CD14-positive monocyte (primary cell): ENCODE results near the gene FAM131A. TPM values are rescaled to one million over a fixed set of nuclear protein-coding genes. Genes with fewer than 3 reads are reported as not detected.

Experiments used
- DNase-seq, 3 donors: peaks; one replicate each; pipeline ENCODE4 v3.0.0-alpha.2; 2011 to 2022
- H2AFZ ChIP-seq: 2 replicates; pipeline ENCODE4 v1.6.0; 2012; ENCODE audit warnings: mild to moderate bottlenecking, low read depth, low read length, inconsistent platforms; ENCODE audit not compliant: insufficient read depth, poor library complexity, severe bottlenecking
- H3K27ac ChIP-seq, 2 donors: 1 replicate in 1 of 2; 2 replicates in 1 of 2; pipeline ENCODE4 v1.5.1; 2012 to 2013; ENCODE audit warnings: low read length in 2 of 2, control low read depth in 1 of 2, inconsistent platforms in 1 of 2, low read depth in 1 of 2, mild to moderate bottlenecking in 1 of 2
- H3K27me3 ChIP-seq, 2 donors: one replicate each; pipeline versions ENCODE4 v1.6.0 to v1.6.1; 2011 to 2013; ENCODE audit warnings: low read length in 2 of 2; ENCODE audit not compliant: control insufficient read depth in 2 of 2, insufficient read depth in 2 of 2
- H3K36me3 ChIP-seq, 2 donors: replicated peaks in 1 of 2; 1 replicate in 1 of 2; 2 replicates in 1 of 2; pipeline versions ENCODE4 v1.5.1 to v1.6.1; 2012 to 2013; ENCODE audit warnings: low read length in 2 of 2, control low read depth in 1 of 2, inconsistent platforms in 1 of 2, mild to moderate bottlenecking in 1 of 2; ENCODE audit not compliant: insufficient read depth in 2 of 2, control insufficient read depth in 1 of 2
- H3K4me1 ChIP-seq, 2 donors: 1 replicate in 1 of 2; 2 replicates in 1 of 2; pipeline versions ENCODE4 v1.5.1 to v1.6.1; 2012 to 2013; ENCODE audit warnings: low read length in 2 of 2, control low read depth in 1 of 2, inconsistent platforms in 1 of 2, mild to moderate bottlenecking in 1 of 2, moderate library complexity in 1 of 2; ENCODE audit not compliant: insufficient read depth in 2 of 2, control insufficient read depth in 1 of 2
- H3K4me2 ChIP-seq: replicated peaks from 2 replicates; pipeline ENCODE3; 2012; ENCODE audit warnings: low read length, moderate library complexity, mild to moderate bottlenecking; ENCODE audit not compliant: poor library complexity, severe bottlenecking; ENCODE audit errors: extremely low read depth
- H3K4me3 ChIP-seq, 3 experiments: fragments of 200-600 bp in 1 of 3; sonication (generic) in 1 of 3; replicated peaks in 1 of 3; 1 replicate in 2 of 3; 2 replicates in 1 of 3; pipeline ENCODE4 v1.5.1; 2011 to 2013; ENCODE audit warnings: low read length in 3 of 3, mild to moderate bottlenecking in 3 of 3, control low read depth in 2 of 3, low read depth in 2 of 3, inconsistent platforms in 1 of 3, moderate library complexity in 1 of 3
- H3K79me2 ChIP-seq: 2 replicates; pipeline ENCODE4 v1.6.0; 2012; ENCODE audit warnings: mild to moderate bottlenecking, control low read depth, inconsistent platforms, low read length, moderate library complexity; ENCODE audit not compliant: insufficient read depth
- H3K9ac ChIP-seq: 2 replicates; pipeline ENCODE4 v1.6.0; 2017; ENCODE audit warnings: low read length, mild to moderate bottlenecking; ENCODE audit not compliant: insufficient read depth, poor library complexity, severe bottlenecking
- H3K9me3 ChIP-seq, 2 donors: replicated peaks in 1 of 2; 1 replicate in 1 of 2; 2 replicates in 1 of 2; pipeline versions ENCODE4 v1.5.1 to v1.6.1; 2012 to 2013; ENCODE audit warnings: low read length in 2 of 2, control low read depth in 1 of 2; ENCODE audit not compliant: control insufficient read depth in 1 of 2, insufficient read depth in 1 of 2
- H4K20me1 ChIP-seq: 2 replicates; pipeline ENCODE4 v1.6.0; 2012; ENCODE audit warnings: mild to moderate bottlenecking, low read length, control low read depth, moderate library complexity; ENCODE audit not compliant: insufficient read depth
- H3K27ac Mint-ChIP-seq, 7 donors: one replicate each; pipeline ENCODE4 v1.8.0; 2020; ENCODE audit warnings: mild to moderate bottlenecking in 7 of 7, mixed read lengths in 7 of 7, moderate library complexity in 6 of 7, inconsistent platforms in 2 of 7
- H3K27me3 Mint-ChIP-seq, 3 donors: one replicate each; pipeline ENCODE4 v1.8.0; 2021 to 2022; ENCODE audit warnings: low read depth in 3 of 3, mild to moderate bottlenecking in 3 of 3, mixed read lengths in 3 of 3, moderate library complexity in 3 of 3, inconsistent platforms in 1 of 3
- H3K36me3 Mint-ChIP-seq, 2 donors: one replicate each; pipeline ENCODE4 v1.8.0; 2020; ENCODE audit warnings: mixed read lengths in 2 of 2, inconsistent platforms in 1 of 2, mild to moderate bottlenecking in 1 of 2
- H3K4me1 Mint-ChIP-seq: one replicate; pipeline ENCODE4 v1.8.0; 2020; ENCODE audit warnings: mild to moderate bottlenecking, mixed read lengths
- H3K4me3 Mint-ChIP-seq, 2 donors: one replicate each; pipeline ENCODE4 v1.8.0; 2020; ENCODE audit warnings: mild to moderate bottlenecking in 2 of 2, mixed read lengths in 2 of 2, moderate library complexity in 1 of 2
- H3K9me3 Mint-ChIP-seq, 7 donors: one replicate each; pipeline ENCODE4 v1.8.0; 2020 to 2022; ENCODE audit warnings: mixed read lengths in 7 of 7, mild to moderate bottlenecking in 6 of 7, moderate library complexity in 6 of 7, inconsistent platforms in 2 of 7
- CTCF ChIP-seq: fragments of 200-600 bp; IDR thresholded peaks from one replicate; pipeline ENCODE4 v1.8.0; 2022; ENCODE audit warnings: antibody characterized with exemption, mild to moderate bottlenecking
- WGBS: methylation state at CpG from one replicate; pipeline ENCODE4 v1.1.5; 2013; ENCODE audit warnings: missing lambda C conversion rate; ENCODE audit not compliant: insufficient coverage; 5-methylcytosine and 5-hydroxymethylcytosine counted together
- intact Hi-C, 2 donors: fragments of 100-400 bp; cut with micrococcal nuclease; formaldehyde crosslinking; loops; one replicate each; pipeline versions ENCODE4 v1.15.0 to v1.15.1; 2023
- polyA plus RNA-seq, 3 donors: library from polyadenylated mRNA; depleted of rRNA in 1 of 3; unstranded in 2 of 3; stranded (reverse) in 1 of 3; fragments of 300-500 nt in 2 of 3; fragments of >200 nt in 1 of 3; fragmentation: Illumina TruSeq in 2 of 3; gene quantifications; 1 replicate in 2 of 3; 2 replicates in 1 of 3; pipeline ENCODE4 v1.2.3, GENCODE V29; 2012 to 2021

Gene FAM131A
- polyA plus RNA-seq, 3 donors = 5.8 to 30.6 (median 7.7) TPM

- intact Hi-C loops = no loop called here
Observed at GRCh38 chr3:184290331-184290730, 47.1 kb upstream of the FAM131A start.

GRCh38 chr3:184291044-184291737 is 46.2 kb upstream of the FAM131A start:
- H3K4me3 Mint-ChIP-seq = no peak overlapping the region
- no peak for DNase-seq
- no peak overlapping the region for H2AFZ ChIP-seq
- H3K79me2 ChIP-seq = no peaks in the 10 kb centered on the region
- WGBS = 97% methylated on average over 21 of the region's 22 CpGs
- H3K4me1 ChIP-seq = no peaks in the 10 kb centered on the region
- TF ChIP-seq CTCF = no peak
- no peak overlapping the region for H3K4me2 ChIP-seq
- H3K9ac ChIP-seq = no peak overlapping the region
- no peak overlapping the region for H3K4me3 ChIP-seq
- H3K27ac Mint-ChIP-seq = no peak overlapping the region
- no peaks in the 10 kb centered on the region for H3K9me3 ChIP-seq
- H4K20me1 ChIP-seq = no peaks in the 10 kb centered on the region
- H3K9me3 Mint-ChIP-seq = peaks cover 0 to 1% (median 0%) of the 10 kb centered on the region in 7 donors
- no peaks in the 10 kb centered on the region for H3K36me3 Mint-ChIP-seq
- peaks cover 6 to 25% (median 24%) of the 10 kb centered on the region in 3 donors for H3K27me3 Mint-ChIP-seq
- peaks cover 0 to 3% of the 10 kb centered on the region in 2 donors for H3K27me3 ChIP-seq
- intact Hi-C loops = no loop called here
- peaks cover 4% of the 10 kb centered on the region for H3K4me1 Mint-ChIP-seq
- no peak overlapping the region for H3K27ac ChIP-seq
- no peaks in the 10 kb centered on the region for H3K36me3 ChIP-seq

More at GRCh38 chr3:184290331-184290730, 47.1 kb upstream of the FAM131A start:
- no peaks in the 10 kb centered on the region for H3K36me3 ChIP-seq
- no peak overlapping the region for H3K4me3 ChIP-seq
- DNase-seq = no peak
- 93% methylated on average over 3 of the region's 10 CpGs for WGBS
- H3K4me2 ChIP-seq = no peak overlapping the region
- H3K9ac ChIP-seq = no peak overlapping the region
- no peaks in the 10 kb centered on the region for H3K79me2 ChIP-seq
- Mint-ChIP-seq H3K27ac (peak overlapping the region in 1 of 7 donors; percentile 3), H3K27me3 (peaks cover 6 to 28% (median 28%) of the 10 kb centered on the region in 3 donors), H3K36me3 (no peaks in the 10 kb centered on the region), H3K9me3 (peaks cover 0 to 1% (median 0%) of the 10 kb centered on the region in 7 donors), H3K4me3 (no peak overlapping the region), H3K4me1 (peaks cover 4% of the 10 kb centered on the region)
- no peak for TF ChIP-seq CTCF
- H3K27me3 ChIP-seq = peaks cover 0 to 3% of the 10 kb centered on the region in 2 donors
- H2AFZ ChIP-seq = no peak overlapping the region
- no peaks in the 10 kb centered on the region for H3K4me1 ChIP-seq
- no peaks in the 10 kb centered on the region for H3K9me3 ChIP-seq
- no peaks in the 10 kb centered on the region for H4K20me1 ChIP-seq
- no peak overlapping the region for H3K27ac ChIP-seq
